GDM1 (cell line): ENCODE measurements around the gene PSMD13.

ENCODE experiments used
- DNase-seq: peaks from one replicate; lab custom pipeline; 2025; lab: John Stamatoyannopoulos, UW

Gene PSMD13

GRCh38 chr11:204587-205109, 32.1 kb upstream of the PSMD13 start:
- no peak for DNase-seq

- no peak for DNase-seq
Observed at GRCh38 chr11:205221-206001, 31.4 kb upstream of the PSMD13 start.

- no peak for DNase-seq
Observed at GRCh38 chr11:206002-206384, 30.8 kb upstream of the PSMD13 start.

- DNase-seq: no peak
Observed at GRCh38 chr11:206526-207207, 30.1 kb upstream of the PSMD13 start.

- peak; percentile 98 for DNase-seq
Observed at GRCh38 chr11:207208-207862, 29.4 kb upstream of the PSMD13 start, which contains the start of the genes BET1L and RIC8A. TSS of gene BET1L (minus strand) at chr11:207399. CDS start at chr11:207321, 78 bp downstream. TSS of gene RIC8A (plus strand) at chr11:207708. CDS start at chr11:208855, 1,147 bp downstream.

GRCh38 chr11:207863-208180, 29.0 kb upstream of the PSMD13 start:
- DNase-seq: no peak

GRCh38 chr11:208181-208916, 28.4 kb upstream of the PSMD13 start:
- peak; percentile 68 for DNase-seq

GRCh38 chr11:208917-209260, 27.9 kb upstream of the PSMD13 start:
- DNase-seq: no peak

- DNase-seq: no peak
Observed at GRCh38 chr11:209275-210121, 27.3 kb upstream of the PSMD13 start.

GRCh38 chr11:210122-210802, 26.5 kb upstream of the PSMD13 start:
- DNase-seq: no peak

- DNase-seq: no peak
Observed at GRCh38 chr11:210803-211180, 26.0 kb upstream of the PSMD13 start.

- DNase-seq: no peak
Observed at GRCh38 chr11:211295-211694, 25.5 kb upstream of the PSMD13 start.

- DNase-seq: no peak
Observed at GRCh38 chr11:211741-212140, 25.0 kb upstream of the PSMD13 start.

- no peak for DNase-seq
Observed at GRCh38 chr11:212150-213100, 24.4 kb upstream of the PSMD13 start.

- no peak for DNase-seq
Observed at GRCh38 chr11:213111-213510, 23.7 kb upstream of the PSMD13 start.

GRCh38 chr11:214083-214482, 22.7 kb upstream of the PSMD13 start:
- DNase-seq: no peak

GRCh38 chr11:215581-216037, 21.2 kb upstream of the PSMD13 start:
- no peak for DNase-seq

GRCh38 chr11:216081-216974, 20.4 kb upstream of the PSMD13 start:
- DNase-seq: no peak
